ENCODE results near the gene CEMIP.

CEMIP gene

DNA sequence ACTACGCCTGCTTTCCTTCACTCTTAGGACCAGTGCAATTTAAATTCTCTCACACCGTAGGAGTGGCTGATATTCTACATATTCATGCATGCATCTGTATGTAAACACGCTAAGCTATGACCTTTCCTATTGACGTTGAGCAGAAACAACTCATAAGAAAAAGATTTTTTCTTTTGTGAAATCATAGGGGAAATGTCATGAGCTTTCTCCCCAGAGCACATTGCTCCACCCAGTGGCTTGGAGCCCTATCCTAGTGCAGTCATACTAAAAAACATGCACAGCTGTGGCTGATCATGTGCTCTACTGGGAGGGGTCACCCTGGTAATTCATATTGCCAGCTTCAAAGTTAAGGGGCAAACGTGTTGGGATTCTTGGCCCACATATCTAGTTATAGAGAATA, 212.3 kb downstream of the CEMIP start:
- DNase-seq = no peak

DNA sequence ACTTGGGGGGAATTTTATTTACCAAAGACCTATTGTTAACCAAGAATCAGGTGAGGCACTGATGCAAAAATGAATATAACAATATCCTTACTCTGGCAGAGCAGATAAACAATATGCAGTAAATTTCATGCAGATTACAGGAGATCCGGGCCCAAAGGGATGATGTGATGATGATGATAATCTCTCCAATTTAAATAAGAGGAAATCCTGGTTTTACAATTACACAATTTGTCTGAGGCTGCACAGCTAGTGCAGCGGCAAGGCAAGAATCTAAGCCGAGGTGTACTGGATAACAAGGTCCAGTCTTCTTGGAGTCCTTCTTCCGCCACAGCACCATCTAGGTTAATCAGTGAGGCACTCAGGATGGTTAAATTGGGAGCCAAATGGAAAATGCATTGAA, 212.8 kb downstream of the CEMIP start:
- no peak for DNase-seq

DNA sequence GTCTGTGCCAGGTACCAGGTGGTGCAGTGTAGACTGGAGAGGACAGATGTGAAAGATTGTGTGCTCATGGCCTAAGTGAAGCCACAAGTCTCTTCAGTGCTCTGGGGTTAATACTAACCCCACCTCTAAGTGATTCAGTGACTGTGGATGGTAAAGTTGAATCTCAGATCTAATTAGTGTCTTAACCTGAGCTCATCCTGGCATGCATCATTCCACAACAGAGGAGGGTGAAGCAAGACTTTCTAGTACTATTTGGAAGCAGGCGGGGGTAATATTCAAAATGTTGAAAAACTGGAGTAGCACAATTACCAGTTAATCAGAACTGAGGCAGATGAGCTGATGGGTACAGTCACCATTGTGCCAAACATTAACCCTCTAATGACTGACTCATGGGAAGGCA, 213.3 kb downstream of the CEMIP start:
- DNase-seq = no peak

DNA sequence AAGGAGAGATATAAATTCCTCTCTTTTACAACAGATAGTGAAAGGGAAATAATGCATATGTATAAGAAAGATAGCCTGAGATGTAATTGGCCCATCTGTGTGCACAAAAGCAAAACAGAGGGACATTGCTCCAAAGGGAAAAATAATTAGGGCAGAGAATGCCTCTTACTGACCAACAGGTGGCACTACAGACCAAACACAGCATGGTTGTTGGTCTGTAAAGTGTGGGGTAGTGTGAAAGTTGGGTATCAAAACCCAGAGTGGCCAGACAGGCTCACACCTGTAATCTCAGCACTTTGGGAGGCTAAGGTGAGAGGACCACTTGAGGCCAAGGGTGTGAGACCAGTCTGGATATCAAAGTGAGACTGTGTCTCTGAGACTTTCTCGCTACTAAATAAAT, 217.1 kb downstream of the CEMIP start:
- DNase-seq = no peak

DNA sequence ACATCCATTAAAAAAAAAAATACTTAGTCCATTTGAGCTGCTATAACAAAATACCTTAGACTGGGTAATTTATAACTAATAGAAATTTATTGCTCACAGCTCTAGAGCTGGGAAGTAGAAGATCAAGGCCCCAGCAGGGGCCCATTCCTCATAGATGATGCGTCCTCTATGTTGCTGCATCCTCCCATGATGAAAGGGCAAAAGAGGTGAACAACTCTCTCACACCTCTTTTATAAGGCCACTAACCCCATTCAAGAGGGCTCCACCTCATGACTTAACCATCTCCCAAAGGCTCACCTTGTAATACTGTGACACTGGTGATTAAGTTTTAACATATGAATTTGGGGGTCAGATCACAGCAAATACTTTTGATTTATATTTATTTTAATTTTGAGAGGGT, 218.5 kb downstream of the CEMIP start:
- no peak for DNase-seq

DNA sequence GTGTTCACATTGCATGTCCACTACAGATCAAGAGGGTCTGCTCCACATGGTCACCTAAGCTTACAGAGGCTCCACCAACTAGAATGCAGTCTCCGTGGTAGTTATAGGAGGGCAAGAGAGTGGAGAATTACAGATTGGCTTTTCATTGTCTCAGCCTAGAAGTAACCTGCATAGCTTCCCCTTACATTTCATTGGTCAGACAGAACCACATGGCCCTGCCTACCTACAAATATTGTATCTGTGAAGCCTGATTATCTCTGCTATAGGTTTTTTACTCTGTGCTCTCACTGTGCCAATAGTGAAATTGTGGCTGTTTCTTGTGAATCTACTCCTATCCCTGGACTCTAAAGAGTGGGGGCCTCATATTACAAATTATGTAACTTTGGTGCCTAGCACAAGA, 219.1 kb downstream of the CEMIP start:
- no peak for DNase-seq

DNA sequence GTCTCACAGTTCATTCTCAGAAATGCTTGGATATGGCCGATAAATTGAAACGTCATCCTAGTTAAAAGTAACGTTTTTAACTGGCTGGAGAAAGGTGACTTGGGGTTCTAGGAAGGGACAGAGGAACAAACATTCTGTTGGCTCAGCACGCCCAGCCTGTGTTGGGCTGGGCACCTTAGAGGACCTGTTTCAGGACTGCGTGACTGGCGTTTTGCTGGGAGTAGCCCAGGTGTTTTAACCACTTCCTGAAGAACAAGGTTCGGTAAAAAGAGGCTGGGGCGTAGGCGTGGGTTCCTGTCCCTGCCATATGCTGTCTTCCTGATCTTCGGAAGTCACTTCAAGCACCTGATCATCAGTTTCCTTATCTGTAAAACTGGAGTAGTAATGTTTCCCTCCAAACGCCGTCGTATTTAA, 220.5 kb downstream of the CEMIP start:
- no peak for DNase-seq

DNA sequence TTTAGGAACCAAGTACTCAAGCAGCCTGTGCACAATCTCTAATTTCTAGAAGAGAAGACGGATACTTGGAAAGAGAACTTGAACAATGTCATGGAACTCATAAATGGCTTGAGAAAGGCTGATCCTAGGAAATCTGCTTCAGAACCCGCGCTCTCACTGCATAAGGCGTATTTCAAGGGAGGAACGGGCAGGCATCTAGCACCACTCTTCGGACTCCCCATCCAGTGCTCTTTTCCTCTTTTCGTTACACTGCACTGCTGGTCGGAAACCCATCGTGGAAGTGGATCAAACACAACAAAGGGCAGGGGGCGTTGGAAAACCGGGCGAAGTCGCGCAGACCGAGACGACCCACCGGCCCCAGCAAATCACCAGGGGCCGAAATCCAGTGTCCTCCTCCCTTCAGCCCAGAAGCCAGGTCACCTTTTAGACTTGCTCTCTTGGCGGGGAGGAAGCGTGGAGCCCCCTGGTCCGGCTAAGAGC, 221.0 kb downstream of the CEMIP start:
- DNase-seq = no peak

DNA sequence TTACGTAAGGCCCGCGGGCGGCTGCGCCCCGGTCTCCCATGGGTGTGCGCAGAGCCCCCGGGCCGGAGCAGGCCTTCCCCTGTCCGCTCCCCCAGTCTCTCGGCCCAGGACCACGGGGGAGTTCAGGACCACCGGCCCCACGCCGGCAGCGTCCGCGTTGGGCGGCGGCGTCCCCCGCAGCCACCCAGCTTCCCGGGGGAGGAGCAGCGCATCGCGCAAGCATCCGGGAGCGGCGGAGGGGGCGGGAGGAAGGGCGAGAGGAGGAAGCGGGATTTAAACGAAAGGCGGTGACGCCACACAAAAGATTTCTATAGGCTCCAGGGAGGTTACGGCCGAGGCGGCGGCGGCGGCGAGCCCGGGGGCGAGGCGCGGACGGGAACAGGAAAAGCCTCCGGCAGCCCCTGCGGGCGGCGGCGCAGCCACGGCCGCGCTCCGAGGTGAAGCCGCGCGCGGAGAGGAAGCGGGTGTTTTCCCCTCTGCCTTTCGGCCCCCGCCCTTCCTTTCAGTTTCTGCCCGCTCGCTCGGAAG, 221.5 kb downstream of the CEMIP start, which contains the start of gene TLNRD1:
Gene TLNRD1, plus strand, starts transcription at position 300 of the 528 bp plus-strand sequence. CDS start 1,349 bp downstream, outside the sequence.
- peak; percentile 60 for DNase-seq

All from NCI-H2081 treated with DMSO at 0.1 percent for 48 hours (cell line).